ENCODE data around the gene GAL3ST3. TPM values are rescaled to one million over a fixed set of nuclear protein-coding genes. Genes with fewer than 3 reads are reported as not detected.

GAL3ST3 gene
- total and polyA plus RNA-seq, 10 of the 15 experiments (the other 5 are each of a cell fraction or from before 2014, with no cell fraction given): 0.06 to 0.12 TPM; not detected in 8

- SMC1A ChIA-PET (ENCODE audit: uncharacterized antibody, unreplicated experiment): no interaction called here
- Histone ChIP-seq H3K4me2 (ENCODE audit: control insufficient read depth, insufficient read depth) (no peak overlapping the region), H3K79me2 (ENCODE audit: control insufficient read depth, insufficient read depth, low read length) (no peaks in the 10 kb centered on the region), H4K20me1 (ENCODE audit: control insufficient read depth, insufficient read depth) (no peaks in the 10 kb centered on the region), H3K9me3 (replicated peaks; ENCODE audit: control insufficient read depth, insufficient read depth, low read length) (no peaks in the 10 kb centered on the region), H3K27me3 (replicated peaks in 1 of 2; ENCODE audit: control insufficient read depth in 2 of 2, insufficient read depth in 2 of 2, low read length in 1 of 2) (0 out of 4 replicates have a peak, but pooled peaks cover 0 to 3% of the 10 kb centered on the region in 2 experiments), H3K4me1 (ENCODE audit: control insufficient read depth, insufficient read depth, low read length) (no peaks in the 10 kb centered on the region), H3K4me3 (no peak overlapping the region), H3K9ac (ENCODE audit: control insufficient read depth, insufficient read depth, low read length) (no peak overlapping the region), H3K36me3 (ENCODE audit: control insufficient read depth in 2 of 2, insufficient read depth in 2 of 2, low read length in 1 of 2) (no peaks in the 10 kb centered on the region), H2AFZ (ENCODE audit: control insufficient read depth, low read depth, low read length) (no peak overlapping the region), H3K27ac (ENCODE audit: control insufficient read depth, insufficient read depth) (no peak overlapping the region)
- RAD21 ChIA-PET (ENCODE audit: unreplicated experiment): no interaction called here
- DNase-seq (ENCODE audit: low read depth, low spot score): no peak
- intact Hi-C loops (cut with micrococcal nuclease; ENCODE audit: unreplicated experiment): no loop called here
- peak; percentile 34; the same call in 2 of the 3 replicates for ATAC-seq
- TF ChIP-seq USF1 (IDR thresholded peaks at IDR 0.05; ENCODE audit: borderline replicate concordance, extremely low read length, insufficient read depth, low read depth, low read length) (no peak), CEBPB (IDR thresholded peaks at IDR 0.05; ENCODE audit: borderline replicate concordance in 1 of 2, low read depth in 2 of 2, low read length in 2 of 2) (no peak), ATF7 (IDR thresholded peaks at IDR 0.05; ENCODE audit: low read depth) (no peak), IKZF2 (IDR thresholded peaks at IDR 0.05) (no peak), MYB (IDR thresholded peaks at IDR 0.05; ENCODE audit: borderline replicate concordance, low read depth, low read length) (no peak), KDM1A (IDR thresholded peaks at IDR 0.05; ENCODE audit: borderline replicate concordance) (no peak), KAT2A (conservative IDR thresholded peaks at IDR 0.05; ENCODE audit: control insufficient read depth, low read depth, low read length) (no peak), NFXL1 (IDR thresholded peaks at IDR 0.05; ENCODE audit: borderline replicate concordance) (no peak)
- TF ChIP-seq, protein P1, sequence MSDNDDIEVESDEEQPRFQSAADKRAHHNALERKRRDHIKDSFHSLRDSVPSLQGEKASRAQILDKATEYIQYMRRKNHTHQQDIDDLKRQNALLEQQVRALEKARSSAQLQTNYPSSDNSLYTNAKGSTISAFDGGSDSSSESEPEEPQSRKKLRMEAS (IDR thresholded peaks at IDR 0.05; ENCODE audit: low read depth, low read length): no peak
- FAIRE-seq: no peak
- 35% methylated on average over 21 of the region's 25 CpGs for WGBS (ENCODE audit: insufficient coverage, insufficient replicate concordance, low lambda C conversion rate, missing lambda C conversion rate)
- CTCF ChIA-PET: interaction anchor here (1.1 to 2.8 kb wide), 5 partner anchors 24 to 115 kb away, joined by 4 to 31 read pairs (median 5); no protein-coding TSS in a partner anchor
- in situ Hi-C loops (cut with MboI): no loop called here
- POLR2A ChIA-PET: no interaction called here
- no TSS peak for BruUV-seq (replicated peaks)
These were observed 28.2 kb downstream of the GAL3ST3 start for GRCh38 chr11:66020618-66021357.
